HepG2 (cell line): ENCODE data around the gene ILKAP. TPM values are rescaled to one million over a fixed set of nuclear protein-coding genes. Genes with fewer than 3 reads are reported as not detected.

Source experiments
- BHLHE40 ChIP-seq: IDR thresholded peaks from 2 replicates; pipeline ENCODE4 v1.6.1; 2011; ENCODE audit warnings: low read length, improper control_type of control experiment
- FOXA1 ChIP-seq, 2 experiments: fragments of 450-650 bp in 1 of 2; sonication (generic) in 1 of 2; formaldehyde crosslinking in 1 of 2; IDR thresholded peaks; 2 replicates each; pipeline versions ENCODE4 v1.4.0 to v1.6.1; 2016 to 2020; ENCODE audit warnings: missing genetic modification reagents in 1 of 2
- FOXK1 ChIP-seq: sonication (generic); formaldehyde crosslinking; IDR thresholded peaks from 2 replicates; pipeline ENCODE4 v1.4.0; 2020; ENCODE audit warnings: low read depth, missing genetic modification reagents, borderline replicate concordance
- HNF4A ChIP-seq: sonication (generic); formaldehyde crosslinking; IDR thresholded peaks from 2 replicates; pipeline ENCODE4 v1.4.0; 2020; ENCODE audit warnings: missing genetic modification reagents
- MTA3 ChIP-seq: sonication (generic); formaldehyde crosslinking; IDR thresholded peaks from 2 replicates; pipeline ENCODE4 v1.4.0; 2020; ENCODE audit warnings: missing genetic modification reagents
- NFYC ChIP-seq: IDR thresholded peaks from 2 replicates; pipeline ENCODE4 v1.6.1; 2016; ENCODE audit warnings: missing genetic modification reagents, missing compliant biosample characterization
- TSC22D2 ChIP-seq: sonication (generic); formaldehyde crosslinking; IDR thresholded peaks from 2 replicates; pipeline ENCODE4 v1.5.1; 2020; ENCODE audit warnings: missing genetic modification reagents, mild to moderate bottlenecking, borderline replicate concordance
- ZNF143 ChIP-seq: sonication (generic); formaldehyde crosslinking; IDR thresholded peaks from 2 replicates; pipeline ENCODE4 v1.4.0; 2020; ENCODE audit warnings: missing genetic modification reagents
- ZNF572 ChIP-seq: sonication (generic); formaldehyde crosslinking; IDR thresholded peaks from 2 replicates; pipeline ENCODE4 v1.5.1; 2020; ENCODE audit warnings: mild to moderate bottlenecking, missing genetic modification reagents
- ZNF619 ChIP-seq: sonication (generic); formaldehyde crosslinking; IDR thresholded peaks from 2 replicates; pipeline ENCODE4 v1.4.0; 2020; ENCODE audit warnings: mild to moderate bottlenecking, missing genetic modification reagents
- ZNF629 ChIP-seq: sonication (generic); formaldehyde crosslinking; conservative IDR thresholded peaks from 2 replicates; pipeline ENCODE4 v1.5.0; 2020; ENCODE audit warnings: missing genetic modification reagents
- ZNF724P ChIP-seq: sonication (generic); formaldehyde crosslinking; IDR thresholded peaks from 2 replicates; pipeline ENCODE4 v1.8.0; 2022; ENCODE audit warnings: missing genetic modification reagents, borderline replicate concordance
- ZNF781 ChIP-seq: sonication (generic); formaldehyde crosslinking; IDR thresholded peaks from 2 replicates; pipeline ENCODE4 v1.5.1; 2020; ENCODE audit warnings: borderline replicate concordance, mild to moderate bottlenecking, missing genetic modification reagents; ENCODE audit errors: not compliant biosample characterization
- polyA plus RNA-seq, 8 experiments: library from polyadenylated mRNA; depleted of rRNA in 3 of 8; stranded (reverse) in 7 of 8; unstranded in 1 of 8; fragments of >200 nt; fragmentation: Illumina TruSeq in 4 of 8; extraction: Trizol in 4 of 8; gene quantifications; 2 replicates each; pipeline versions ENCODE4 v1.2.1 to v1.2.3, GENCODE V29; 2011 to 2016; ENCODE audit warnings: low read depth in 4 of 8, missing spikeins in 1 of 8, mixed read lengths in 1 of 8; ENCODE audit not compliant: insufficient read depth in 1 of 8
- total RNA-seq, 5 experiments: library from RNA; depleted of rRNA; stranded (reverse); fragments of >200 nt; fragmentation: Illumina TruSeq; extraction: Trizol; gene quantifications; 2 replicates each; pipeline ENCODE4 v1.2.3, GENCODE V29; 2016; ENCODE audit warnings: low read depth in 1 of 5
- TF ChIP-seq, protein P1 (sequence below): sonication (generic); formaldehyde crosslinking; IDR thresholded peaks from 2 replicates; pipeline ENCODE4 v1.8.0; 2022; ENCODE audit warnings: mild to moderate bottlenecking, missing genetic modification reagents, borderline replicate concordance
- TF ChIP-seq, protein P2 (sequence below): sonication (generic); formaldehyde crosslinking; IDR thresholded peaks from 2 replicates; pipeline ENCODE4 v1.4.0; 2020; ENCODE audit warnings: low read depth, missing genetic modification reagents
- TF ChIP-seq, protein P3 (sequence below): sonication (generic); formaldehyde crosslinking; IDR thresholded peaks from 2 replicates; pipeline ENCODE4 v1.4.0; 2020; ENCODE audit warnings: missing genetic modification reagents

ILKAP gene
- total and polyA plus RNA-seq, 2 of the 13 experiments (the other 11 are each of a cell fraction or from before 2014, with no cell fraction given), result 29.6 to 33.1 TPM

DNA sequence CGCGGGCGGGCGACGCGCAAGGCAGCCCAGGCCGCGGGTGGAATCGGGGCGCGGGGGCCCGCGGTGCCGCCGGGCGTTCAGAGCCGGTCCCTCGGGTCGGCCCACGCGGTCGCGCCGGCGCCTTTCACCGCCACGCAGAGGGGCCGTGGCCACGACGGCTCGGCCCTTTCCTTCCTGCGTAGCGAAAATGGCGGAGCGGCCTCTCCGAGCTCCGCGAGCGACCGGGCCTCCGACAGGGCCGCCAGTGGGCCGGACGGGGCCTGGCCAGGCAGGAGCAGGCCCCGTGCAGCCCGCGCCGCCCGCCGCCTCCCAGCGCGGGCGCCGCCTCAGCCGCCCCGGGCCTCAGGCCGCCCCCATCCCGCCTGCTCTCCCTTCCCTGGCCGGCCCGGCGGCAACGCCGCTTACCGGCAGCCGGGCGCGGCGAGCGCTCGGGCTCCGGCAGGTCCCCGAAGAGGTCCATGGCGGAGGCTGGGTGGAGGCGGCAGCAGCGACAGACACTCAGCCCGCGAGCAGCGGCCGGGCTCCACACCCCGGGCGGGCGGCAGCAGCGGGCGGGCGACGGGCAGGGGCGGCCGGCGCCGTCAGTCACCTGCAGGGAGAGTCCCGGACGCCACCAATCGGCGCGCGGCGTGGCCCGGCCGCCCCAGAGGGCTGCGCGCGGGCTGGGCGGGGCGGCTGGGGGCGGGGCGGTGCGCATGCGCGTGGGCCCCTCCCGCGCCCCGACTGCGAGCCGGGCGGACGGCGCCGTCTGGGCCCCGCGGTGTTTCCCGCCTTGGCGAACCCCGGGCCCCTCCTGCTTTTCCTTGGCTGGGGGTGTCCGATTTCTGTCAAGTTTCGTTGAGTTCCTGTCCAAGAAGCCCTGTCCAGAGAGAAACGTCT, at the start of gene ILKAP (continued):
- TF ChIP-seq, protein P1, sequence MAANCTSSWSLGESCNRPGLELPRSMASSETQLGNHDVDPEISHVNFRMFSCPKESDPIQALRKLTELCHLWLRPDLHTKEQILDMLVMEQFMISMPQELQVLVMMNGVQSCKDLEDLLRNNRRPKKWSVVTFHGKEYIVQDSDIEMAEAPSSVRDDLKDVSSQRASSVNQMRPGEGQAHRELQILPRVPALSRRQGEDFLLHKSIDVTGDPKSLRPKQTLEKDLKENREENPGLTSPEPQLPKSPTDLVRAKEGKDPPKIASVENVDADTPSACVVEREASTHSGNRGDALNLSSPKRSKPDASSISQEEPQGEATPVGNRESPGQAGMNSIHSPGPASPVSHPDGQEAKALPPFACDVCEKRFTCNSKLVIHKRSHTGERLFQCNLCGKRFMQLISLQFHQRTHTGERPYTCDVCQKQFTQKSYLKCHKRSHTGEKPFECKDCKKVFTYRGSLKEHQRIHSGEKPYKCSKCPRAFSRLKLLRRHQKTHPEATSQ (CRISPR knock-in tag), result peak; percentile 78; the same call in 1 of the 2 replicates
- TF ChIP-seq BHLHE40 (no peak; the same call in 1 of the 2 replicates), ZNF143 (CRISPR knock-in tag) (peak; percentile 73; the same call in 1 of the 2 replicates), MTA3 (CRISPR knock-in tag) (no peak), ZNF629 (CRISPR knock-in tag) (no peak), FOXA1 (IDR thresholded peaks at IDR 0.05) (no peak), FOXA1 (CRISPR knock-in tag; IDR thresholded peaks at IDR 0.05) (no peak), TSC22D2 (CRISPR knock-in tag) (no peak), HNF4A (CRISPR knock-in tag) (no peak), ZNF724P (CRISPR knock-in tag) (0 out of 2 replicates have a peak, but pooled peaks have one; percentile 4), ZNF572 (CRISPR knock-in tag) (no peak), ZNF781 (CRISPR knock-in tag) (peak; percentile 48), NFYC (CRISPR knock-in tag) (peak; percentile 44; the same call in 1 of the 2 replicates), FOXK1 (CRISPR knock-in tag) (no peak), ZNF619 (0 out of 2 replicates have a peak, but pooled peaks have one; percentile 59)
- TF ChIP-seq, protein P2, sequence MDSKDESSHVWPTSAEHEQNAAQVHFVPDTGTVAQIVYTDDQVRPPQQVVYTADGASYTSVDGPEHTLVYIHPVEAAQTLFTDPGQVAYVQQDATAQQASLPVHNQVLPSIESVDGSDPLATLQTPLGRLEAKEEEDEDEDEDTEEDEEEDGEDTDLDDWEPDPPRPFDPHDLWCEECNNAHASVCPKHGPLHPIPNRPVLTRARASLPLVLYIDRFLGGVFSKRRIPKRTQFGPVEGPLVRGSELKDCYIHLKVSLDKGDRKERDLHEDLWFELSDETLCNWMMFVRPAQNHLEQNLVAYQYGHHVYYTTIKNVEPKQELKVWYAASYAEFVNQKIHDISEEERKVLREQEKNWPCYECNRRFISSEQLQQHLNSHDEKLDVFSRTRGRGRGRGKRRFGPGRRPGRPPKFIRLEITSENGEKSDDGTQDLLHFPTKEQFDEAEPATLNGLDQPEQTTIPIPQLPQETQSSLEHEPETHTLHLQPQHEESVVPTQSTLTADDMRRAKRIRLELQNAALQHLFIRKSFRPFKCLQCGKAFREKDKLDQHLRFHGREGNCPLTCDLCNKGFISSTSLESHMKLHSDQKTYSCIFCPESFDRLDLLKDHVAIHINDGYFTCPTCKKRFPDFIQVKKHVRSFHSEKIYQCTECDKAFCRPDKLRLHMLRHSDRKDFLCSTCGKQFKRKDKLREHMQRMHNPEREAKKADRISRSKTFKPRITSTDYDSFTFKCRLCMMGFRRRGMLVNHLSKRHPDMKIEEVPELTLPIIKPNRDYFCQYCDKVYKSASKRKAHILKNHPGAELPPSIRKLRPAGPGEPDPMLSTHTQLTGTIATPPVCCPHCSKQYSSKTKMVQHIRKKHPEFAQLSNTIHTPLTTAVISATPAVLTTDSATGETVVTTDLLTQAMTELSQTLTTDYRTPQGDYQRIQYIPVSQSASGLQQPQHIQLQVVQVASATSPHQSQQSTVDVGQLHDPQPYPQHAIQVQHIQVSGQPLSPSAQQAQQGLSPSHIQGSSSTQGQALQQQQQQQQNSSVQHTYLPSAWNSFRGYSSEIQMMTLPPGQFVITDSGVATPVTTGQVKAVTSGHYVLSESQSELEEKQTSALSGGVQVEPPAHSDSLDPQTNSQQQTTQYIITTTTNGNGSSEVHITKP (CRISPR knock-in tag), result no peak
- TF ChIP-seq, protein P3, sequence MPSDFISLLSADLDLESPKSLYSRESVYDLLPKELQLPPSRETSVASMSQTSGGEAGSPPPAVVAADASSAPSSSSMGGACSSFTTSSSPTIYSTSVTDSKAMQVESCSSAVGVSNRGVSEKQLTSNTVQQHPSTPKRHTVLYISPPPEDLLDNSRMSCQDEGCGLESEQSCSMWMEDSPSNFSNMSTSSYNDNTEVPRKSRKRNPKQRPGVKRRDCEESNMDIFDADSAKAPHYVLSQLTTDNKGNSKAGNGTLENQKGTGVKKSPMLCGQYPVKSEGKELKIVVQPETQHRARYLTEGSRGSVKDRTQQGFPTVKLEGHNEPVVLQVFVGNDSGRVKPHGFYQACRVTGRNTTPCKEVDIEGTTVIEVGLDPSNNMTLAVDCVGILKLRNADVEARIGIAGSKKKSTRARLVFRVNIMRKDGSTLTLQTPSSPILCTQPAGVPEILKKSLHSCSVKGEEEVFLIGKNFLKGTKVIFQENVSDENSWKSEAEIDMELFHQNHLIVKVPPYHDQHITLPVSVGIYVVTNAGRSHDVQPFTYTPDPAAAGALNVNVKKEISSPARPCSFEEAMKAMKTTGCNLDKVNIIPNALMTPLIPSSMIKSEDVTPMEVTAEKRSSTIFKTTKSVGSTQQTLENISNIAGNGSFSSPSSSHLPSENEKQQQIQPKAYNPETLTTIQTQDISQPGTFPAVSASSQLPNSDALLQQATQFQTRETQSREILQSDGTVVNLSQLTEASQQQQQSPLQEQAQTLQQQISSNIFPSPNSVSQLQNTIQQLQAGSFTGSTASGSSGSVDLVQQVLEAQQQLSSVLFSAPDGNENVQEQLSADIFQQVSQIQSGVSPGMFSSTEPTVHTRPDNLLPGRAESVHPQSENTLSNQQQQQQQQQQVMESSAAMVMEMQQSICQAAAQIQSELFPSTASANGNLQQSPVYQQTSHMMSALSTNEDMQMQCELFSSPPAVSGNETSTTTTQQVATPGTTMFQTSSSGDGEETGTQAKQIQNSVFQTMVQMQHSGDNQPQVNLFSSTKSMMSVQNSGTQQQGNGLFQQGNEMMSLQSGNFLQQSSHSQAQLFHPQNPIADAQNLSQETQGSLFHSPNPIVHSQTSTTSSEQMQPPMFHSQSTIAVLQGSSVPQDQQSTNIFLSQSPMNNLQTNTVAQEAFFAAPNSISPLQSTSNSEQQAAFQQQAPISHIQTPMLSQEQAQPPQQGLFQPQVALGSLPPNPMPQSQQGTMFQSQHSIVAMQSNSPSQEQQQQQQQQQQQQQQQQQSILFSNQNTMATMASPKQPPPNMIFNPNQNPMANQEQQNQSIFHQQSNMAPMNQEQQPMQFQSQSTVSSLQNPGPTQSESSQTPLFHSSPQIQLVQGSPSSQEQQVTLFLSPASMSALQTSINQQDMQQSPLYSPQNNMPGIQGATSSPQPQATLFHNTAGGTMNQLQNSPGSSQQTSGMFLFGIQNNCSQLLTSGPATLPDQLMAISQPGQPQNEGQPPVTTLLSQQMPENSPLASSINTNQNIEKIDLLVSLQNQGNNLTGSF (CRISPR knock-in tag), result peak; percentile 38
